ENCODE results near the gene BRD9.

BRD9 gene

GRCh38 chr5:891837-892393 lies 686 bp downstream of the BRD9 start:
- Mint-ChIP-seq H3K4me3 (peak overlapping the region; percentile 90), H3K9me3 (ENCODE audit: low read depth) (no peaks in the 10 kb centered on the region), H3K27me3 (no peaks in the 10 kb centered on the region), H3K27ac (peak overlapping the region; percentile 89), H3K36me3 (peaks cover 6% of the 10 kb centered on the region), H3K4me1 (ENCODE audit: low read depth) (peaks cover 17% of the 10 kb centered on the region)

- H3K9me3 Mint-ChIP-seq (ENCODE audit: low read depth) = no peaks in the 10 kb centered on the region
- H3K27me3 Mint-ChIP-seq = no peaks in the 10 kb centered on the region
- peak overlapping the region; percentile 90 for H3K4me3 Mint-ChIP-seq
- H3K27ac Mint-ChIP-seq = peak overlapping the region; percentile 89
- peaks cover 6% of the 10 kb centered on the region for H3K36me3 Mint-ChIP-seq
- H3K4me1 Mint-ChIP-seq (ENCODE audit: low read depth) = peaks cover 17% of the 10 kb centered on the region
These were observed 1.3 kb downstream of the BRD9 start for GRCh38 chr5:891117-891836.

- Mint-ChIP-seq H3K4me3 (no peak overlapping the region), H3K4me1 (ENCODE audit: low read depth) (peaks cover 18% of the 10 kb centered on the region), H3K27me3 (no peaks in the 10 kb centered on the region), H3K9me3 (ENCODE audit: low read depth) (no peaks in the 10 kb centered on the region), H3K27ac (no peak overlapping the region), H3K36me3 (peaks cover 3% of the 10 kb centered on the region)
These were observed 3.4 kb downstream of the BRD9 start for GRCh38 chr5:889075-889710.

- no peaks in the 10 kb centered on the region for H3K27me3 Mint-ChIP-seq
- H3K9me3 Mint-ChIP-seq (ENCODE audit: low read depth) = no peaks in the 10 kb centered on the region
- no peak overlapping the region for H3K27ac Mint-ChIP-seq
- no peak overlapping the region for H3K4me3 Mint-ChIP-seq
- H3K36me3 Mint-ChIP-seq = peaks cover 3% of the 10 kb centered on the region
- peaks cover 18% of the 10 kb centered on the region for H3K4me1 Mint-ChIP-seq (ENCODE audit: low read depth)
These were observed 4.0 kb downstream of the BRD9 start for GRCh38 chr5:888638-889035.

DNA sequence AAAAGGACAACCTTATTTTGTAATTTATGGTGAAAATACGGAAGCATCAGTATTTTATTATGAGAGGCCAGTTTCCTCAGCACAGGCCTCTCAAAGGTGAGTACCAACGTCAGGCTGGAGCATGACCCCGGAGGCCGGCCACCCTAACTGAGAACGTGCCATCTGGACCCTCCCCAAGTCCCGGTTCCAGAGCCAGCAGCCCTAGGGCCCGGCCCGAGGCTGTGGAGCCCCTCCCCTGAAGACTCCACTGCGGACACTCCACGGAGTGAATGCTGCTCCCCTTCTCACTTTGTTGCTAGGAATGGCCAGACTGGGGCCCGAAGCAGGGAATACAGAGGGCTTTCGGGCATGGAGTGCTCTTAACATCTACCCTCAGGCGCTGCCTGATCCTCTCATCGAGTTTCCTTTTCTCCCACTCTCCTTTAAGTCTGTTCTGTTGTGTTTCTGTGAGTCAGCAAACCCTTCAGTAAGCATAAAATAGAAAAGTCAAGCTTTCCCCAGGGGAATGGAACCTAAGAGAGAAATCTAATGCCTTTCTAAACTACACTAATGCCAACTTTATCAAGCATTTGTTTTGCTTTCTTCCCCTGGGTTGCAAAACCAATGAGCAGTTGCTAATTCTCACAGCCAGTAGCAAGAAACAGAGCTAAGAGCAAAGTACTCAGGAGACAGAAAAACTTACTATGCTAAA lies 4.5 kb downstream of the BRD9 start:
- Mint-ChIP-seq H3K4me3 (no peak overlapping the region), H3K4me1 (ENCODE audit: low read depth) (peaks cover 21% of the 10 kb centered on the region), H3K36me3 (peaks cover 3% of the 10 kb centered on the region), H3K27me3 (no peaks in the 10 kb centered on the region), H3K27ac (no peak overlapping the region), H3K9me3 (ENCODE audit: low read depth) (no peaks in the 10 kb centered on the region)

GRCh38 chr5:886716-887325 lies 5.8 kb downstream of the BRD9 start:
- no peaks in the 10 kb centered on the region for H3K27me3 Mint-ChIP-seq
- no peak overlapping the region for H3K4me3 Mint-ChIP-seq
- peaks cover 16% of the 10 kb centered on the region for H3K36me3 Mint-ChIP-seq
- peaks cover 32% of the 10 kb centered on the region for H3K4me1 Mint-ChIP-seq (ENCODE audit: low read depth)
- H3K9me3 Mint-ChIP-seq (ENCODE audit: low read depth) = peaks cover 6% of the 10 kb centered on the region
- no peak overlapping the region for H3K27ac Mint-ChIP-seq

GRCh38 chr5:886036-886435 lies 6.6 kb downstream of the BRD9 start:
- Mint-ChIP-seq H3K4me1 (ENCODE audit: low read depth) (peaks cover 29% of the 10 kb centered on the region), H3K9me3 (ENCODE audit: low read depth) (peaks cover 6% of the 10 kb centered on the region), H3K36me3 (peaks cover 13% of the 10 kb centered on the region), H3K27ac (no peak overlapping the region), H3K27me3 (no peaks in the 10 kb centered on the region), H3K4me3 (no peak overlapping the region)

DNA sequence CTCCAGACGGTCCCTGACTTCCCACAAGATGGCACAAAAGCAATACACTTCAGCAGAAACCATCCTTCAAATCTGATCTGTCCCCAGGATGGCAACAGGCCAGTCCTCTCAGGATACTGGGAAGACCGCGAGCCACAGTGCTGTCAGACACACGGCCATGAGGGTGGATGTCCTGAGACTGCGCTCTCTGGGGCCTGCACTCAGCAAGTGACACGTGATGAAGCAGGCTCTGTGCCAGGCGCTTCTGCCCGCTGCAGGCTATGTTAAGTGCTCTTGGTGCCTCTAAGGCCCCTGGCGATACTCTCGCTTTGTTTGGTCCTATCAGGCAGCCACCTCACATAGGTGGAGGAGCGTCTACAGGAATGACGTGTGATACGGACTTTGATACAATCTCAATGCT lies 7.1 kb downstream of the BRD9 start:
- peaks cover 13% of the 10 kb centered on the region for H3K36me3 Mint-ChIP-seq
- peaks cover 6% of the 10 kb centered on the region for H3K9me3 Mint-ChIP-seq (ENCODE audit: low read depth)
- H3K4me1 Mint-ChIP-seq (ENCODE audit: low read depth) = peaks cover 25% of the 10 kb centered on the region
- no peak overlapping the region for H3K27ac Mint-ChIP-seq
- no peaks in the 10 kb centered on the region for H3K27me3 Mint-ChIP-seq
- no peak overlapping the region for H3K4me3 Mint-ChIP-seq

DNA sequence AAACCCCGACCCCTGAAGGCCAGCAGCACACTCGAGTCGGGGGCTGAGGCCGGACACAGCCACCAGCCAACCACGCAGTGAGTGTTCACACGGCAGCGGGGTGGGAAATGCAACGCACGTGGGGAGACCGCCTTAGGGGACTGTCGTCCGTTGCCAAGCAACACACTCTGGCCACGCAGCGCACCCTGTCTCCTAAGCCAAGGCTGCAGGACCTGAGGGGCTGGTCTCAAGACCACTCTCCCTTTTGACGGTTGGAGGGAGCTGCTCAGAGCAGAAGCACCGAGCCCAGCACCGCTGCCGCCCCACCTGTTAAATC lies 7.5 kb downstream of the BRD9 start:
- Mint-ChIP-seq H3K27me3 (no peaks in the 10 kb centered on the region), H3K36me3 (peaks cover 13% of the 10 kb centered on the region), H3K4me1 (ENCODE audit: low read depth) (peaks cover 24% of the 10 kb centered on the region), H3K27ac (no peak overlapping the region), H3K4me3 (no peak overlapping the region), H3K9me3 (ENCODE audit: low read depth) (peaks cover 6% of the 10 kb centered on the region)

- Mint-ChIP-seq H3K4me1 (ENCODE audit: low read depth) (peaks cover 21% of the 10 kb centered on the region), H3K4me3 (no peak overlapping the region), H3K9me3 (ENCODE audit: low read depth) (peaks cover 6% of the 10 kb centered on the region), H3K27ac (no peak overlapping the region), H3K36me3 (peaks cover 13% of the 10 kb centered on the region), H3K27me3 (no peaks in the 10 kb centered on the region)
These were observed 8.1 kb downstream of the BRD9 start for GRCh38 chr5:884345-885126.

GRCh38 chr5:883475-884181 lies 9.0 kb downstream of the BRD9 start:
- no peaks in the 10 kb centered on the region for H3K27me3 Mint-ChIP-seq
- H3K27ac Mint-ChIP-seq = no peak overlapping the region
- peaks cover 6% of the 10 kb centered on the region for H3K9me3 Mint-ChIP-seq (ENCODE audit: low read depth)
- no peak overlapping the region for H3K4me3 Mint-ChIP-seq
- peaks cover 21% of the 10 kb centered on the region for H3K4me1 Mint-ChIP-seq (ENCODE audit: low read depth)
- peaks cover 13% of the 10 kb centered on the region for H3K36me3 Mint-ChIP-seq

DNA sequence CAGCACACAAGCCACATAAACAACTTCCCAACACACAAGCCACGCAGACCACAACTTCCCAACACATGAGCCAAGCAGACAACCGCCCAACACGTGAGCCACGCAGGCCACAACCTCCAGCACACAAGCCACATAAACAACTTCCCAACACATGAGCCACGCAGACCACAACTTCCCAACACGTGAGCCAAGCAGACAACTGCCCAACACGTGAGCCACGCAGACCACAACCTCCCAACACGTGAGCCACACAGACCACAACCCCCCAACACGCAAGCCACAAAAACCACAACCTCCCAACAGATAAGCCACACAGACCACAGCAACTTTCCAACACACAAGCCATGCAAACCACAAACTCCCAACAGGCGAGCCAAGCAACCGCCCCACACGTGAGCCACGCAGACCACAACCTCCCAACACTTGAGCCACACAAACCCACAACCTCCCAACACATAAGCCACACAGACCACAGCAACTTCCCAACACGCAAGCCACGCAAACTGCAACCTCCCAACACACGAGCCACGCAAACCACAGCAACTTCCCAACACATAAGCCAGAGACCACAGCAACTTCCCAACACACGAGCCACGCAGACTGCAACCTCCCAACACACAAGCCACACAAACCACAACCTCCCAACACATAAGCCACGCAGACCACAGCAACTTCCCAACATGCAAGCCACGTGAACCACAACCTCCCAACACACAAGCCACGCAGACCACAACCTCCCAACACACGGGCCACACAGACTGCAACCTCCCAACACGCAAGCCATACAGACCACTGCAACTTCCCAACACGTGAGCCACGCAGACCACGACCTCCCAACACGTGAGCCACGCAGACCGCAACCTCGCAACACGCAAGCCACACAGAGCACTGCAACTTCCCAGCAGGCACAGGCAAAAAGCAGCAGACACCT lies 10.1 kb downstream of the BRD9 start:
- peak overlapping the region; percentile 9 for H3K4me3 Mint-ChIP-seq
- peaks cover 13% of the 10 kb centered on the region for H3K36me3 Mint-ChIP-seq
- peak overlapping the region; percentile 61 for H3K27ac Mint-ChIP-seq
- peaks cover 19% of the 10 kb centered on the region for H3K4me1 Mint-ChIP-seq (ENCODE audit: low read depth)
- peaks cover 6% of the 10 kb centered on the region for H3K9me3 Mint-ChIP-seq (ENCODE audit: low read depth)
- no peaks in the 10 kb centered on the region for H3K27me3 Mint-ChIP-seq

GRCh38 chr5:881551-881935 lies 11.1 kb downstream of the BRD9 start:
- Mint-ChIP-seq H3K27ac (no peak overlapping the region), H3K4me3 (no peak overlapping the region), H3K9me3 (ENCODE audit: low read depth) (peaks cover 6% of the 10 kb centered on the region), H3K27me3 (no peaks in the 10 kb centered on the region), H3K4me1 (ENCODE audit: low read depth) (peaks cover 19% of the 10 kb centered on the region), H3K36me3 (peaks cover 13% of the 10 kb centered on the region)
